Kidney (tissue), 14 donors: Measurements from ENCODE around the gene C1orf74. TPM values are rescaled to one million over a fixed set of nuclear protein-coding genes. Genes with fewer than 3 reads are reported as not detected.

Experiments used
- DNase-seq, 5 donors: peaks; one replicate each; pipeline ENCODE4 v3.0.0-alpha.2; 2013 to 2020
- FAIRE-seq: peaks from 2 replicates; lab custom pipeline; 2012; peaks lifted over from hg19 to GRCh38; lab: Jason Lieb, UNC
- H3K27ac ChIP-seq, 2 donors: one replicate each; pipeline ENCODE4 v1.7.0; 2013; ENCODE audit warnings: low read depth in 2 of 2, low read length in 2 of 2, inconsistent platforms in 1 of 2
- H3K27me3 ChIP-seq: one replicate; pipeline ENCODE4 v1.7.1; 2013; ENCODE audit warnings: low read length, inconsistent platforms; ENCODE audit not compliant: control insufficient read depth, insufficient read depth
- H3K36me3 ChIP-seq, 3 donors: one replicate each; pipeline versions ENCODE4 v1.7.0 to v1.7.1; 2013; ENCODE audit warnings: low read length in 3 of 3, control low read depth in 1 of 3, inconsistent platforms in 1 of 3; ENCODE audit not compliant: insufficient read depth in 3 of 3, control insufficient read depth in 2 of 3
- H3K4me1 ChIP-seq, 3 donors: one replicate each; pipeline versions ENCODE4 v1.7.0 to v1.7.1; 2013; ENCODE audit warnings: low read length in 3 of 3, inconsistent platforms in 1 of 3, low read depth in 1 of 3; ENCODE audit not compliant: control insufficient read depth in 2 of 3, insufficient read depth in 2 of 3
- H3K4me3 ChIP-seq, 3 donors: one replicate each; pipeline versions ENCODE4 v1.7.0 to v1.8.1; 2013; ENCODE audit warnings: low read length in 3 of 3, control low read depth in 1 of 3, inconsistent platforms in 1 of 3
- H3K9ac ChIP-seq, 3 donors: one replicate each; pipeline versions ENCODE4 v1.7.0 to v1.7.1; 2013; ENCODE audit warnings: low read length in 3 of 3, control low read depth in 1 of 3, inconsistent platforms in 1 of 3
- H3K9me3 ChIP-seq, 3 donors: one replicate each; pipeline versions ENCODE4 v1.7.0 to v1.7.1; 2013; ENCODE audit warnings: low read length in 3 of 3, control low read depth in 1 of 3, inconsistent platforms in 1 of 3; ENCODE audit not compliant: control insufficient read depth in 2 of 3, insufficient read depth in 1 of 3
- CTCF ChIP-seq: IDR thresholded peaks from 3 replicates; pipeline ENCODE4 v1.5.1; 2012; ENCODE audit warnings: mild to moderate bottlenecking, moderate library complexity, borderline replicate concordance; ENCODE audit not compliant: insufficient read depth; ENCODE audit errors: extremely low read depth
- intact Hi-C: fragments of 100-400 bp; cut with DNase I; formaldehyde crosslinking; loops from one replicate; pipeline ENCODE4 v1.11.1; 2022
- polyA plus RNA-seq: library from polyadenylated mRNA; stranded (reverse); fragments of 350-450 nt; fragmentation: Illumina TruSeq; extraction: RNeasy Lipid Tissue Mini Kit (QIAGEN cat#74804); gene quantifications from one replicate; pipeline ENCODE4 v1.2.3, GENCODE V29; 2014; ENCODE audit warnings: low read depth, low replicate concordance; ENCODE audit not compliant: insufficient read depth
- total RNA-seq: library from RNA; stranded (reverse); fragmentation: NEBNext Ultra II Directional; extraction: Animal tissue kit (Norgen Biotek cat#: 25700); gene quantifications from one replicate; pipeline ENCODE4 v1.2.1, GENCODE V29; 2021
- donor health status: control.
- donor health status: control.
- donor health status: control.
- donor health status: control.
- donor health status: control.
- donor health status: DM: yes; HTN: yes; CAD: no.
- donor health status: Normal renal cell carcinoma (clear cell type).

C1orf74 gene
- total and polyA plus RNA-seq, 2 donors from 2014 or later: 2.5 TPM

GRCh38 chr1:209789245-209789644, 4.9 kb upstream of the C1orf74 start:
- DNase-seq: no peak
- Histone ChIP-seq H3K4me3 (no peak overlapping the region), H3K36me3 (peaks cover 0 to 26% (median 5%) of the 10 kb centered on the region in 3 donors), H3K9me3 (no peaks in the 10 kb centered on the region), H3K27ac (no peak overlapping the region), H3K27me3 (no peaks in the 10 kb centered on the region), H3K4me1 (peaks cover 0 to 12% (median 10%) of the 10 kb centered on the region in 3 donors), H3K9ac (no peak overlapping the region)
- FAIRE-seq: no peak
- intact Hi-C loops: no loop called here
- TF ChIP-seq CTCF: no peak

DNA sequence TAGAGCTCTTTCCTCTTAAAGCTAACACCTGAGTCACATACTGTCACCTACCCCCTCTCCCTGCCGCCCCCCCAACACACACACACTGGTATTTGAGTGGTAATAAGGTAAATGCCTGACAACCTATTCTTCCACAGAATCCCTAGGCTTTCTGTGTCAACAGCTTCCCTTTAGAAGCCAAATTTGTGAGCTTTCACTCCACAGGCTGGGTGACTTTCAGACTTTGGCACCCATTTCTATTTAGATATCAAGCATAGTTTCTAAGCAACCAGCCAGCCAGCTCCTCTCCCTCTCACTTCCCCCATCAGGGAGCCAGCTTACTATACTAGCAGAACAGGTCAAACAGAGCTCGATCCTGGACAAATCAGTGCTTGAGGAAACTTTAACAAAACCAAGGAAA, 3.2 kb upstream of the C1orf74 start:
- H3K36me3 ChIP-seq: peaks cover 0 to 22% (median 5%) of the 10 kb centered on the region in 3 donors
- no peak overlapping the region for H3K4me3 ChIP-seq
- H3K9me3 ChIP-seq: no peaks in the 10 kb centered on the region
- TF ChIP-seq CTCF: no peak
- H3K27ac ChIP-seq: peak overlapping the region; percentile 68 to 73
- H3K27me3 ChIP-seq: no peaks in the 10 kb centered on the region
- peak; percentile 15 for FAIRE-seq
- H3K4me1 ChIP-seq: peaks cover 0 to 23% (median 19%) of the 10 kb centered on the region in 3 donors
- no peak for DNase-seq
- intact Hi-C loops: no loop called here
- no peak overlapping the region for H3K9ac ChIP-seq

GRCh38 chr1:209786146-209786545, 1.8 kb upstream of the C1orf74 start:
- no peak overlapping the region for H3K4me3 ChIP-seq
- H3K4me1 ChIP-seq: peaks cover 0 to 25% (median 19%) of the 10 kb centered on the region in 3 donors
- no peak for TF ChIP-seq CTCF
- no peaks in the 10 kb centered on the region for H3K27me3 ChIP-seq
- peaks cover 0 to 9% (median 3%) of the 10 kb centered on the region in 3 donors for H3K36me3 ChIP-seq
- H3K27ac ChIP-seq: no peak overlapping the region
- H3K9ac ChIP-seq: no peak overlapping the region
- DNase-seq: no peak
- H3K9me3 ChIP-seq: no peaks in the 10 kb centered on the region
- intact Hi-C loops: no loop called here
- no peak for FAIRE-seq

- Histone ChIP-seq H3K27ac (no peak overlapping the region), H3K9ac (no peak overlapping the region), H3K4me3 (no peak overlapping the region), H3K27me3 (no peaks in the 10 kb centered on the region), H3K9me3 (no peaks in the 10 kb centered on the region), H3K4me1 (peaks cover 0 to 26% (median 21%) of the 10 kb centered on the region in 3 donors), H3K36me3 (peaks cover 0 to 5% (median 3%) of the 10 kb centered on the region in 3 donors)
- FAIRE-seq: no peak
- intact Hi-C loops: no loop called here
- TF ChIP-seq CTCF: no peak
- no peak for DNase-seq
These were observed 1.2 kb upstream of the C1orf74 start for GRCh38 chr1:209785592-209785991.
